K562 (cell line): ENCODE results near the gene LIPT2. TPM values are rescaled to one million over a fixed set of nuclear protein-coding genes. Genes with fewer than 3 reads are reported as not detected.

Source experiments
- ATF1 ChIP-seq, 2 experiments: fragments of 450-650 bp in 1 of 2; IDR thresholded peaks; 2 replicates each; pipeline ENCODE4 v1.6.1; 2016; ENCODE audit warnings: missing compliant biosample characterization in 1 of 2, missing genetic modification characterization in 1 of 2
- BACH1 ChIP-seq: fragments of 200-800 bp; sonication (Bioruptor generic); IDR thresholded peaks from 2 replicates; pipeline ENCODE4 v1.6.1; 2016; ENCODE audit warnings: missing genetic modification characterization, missing compliant biosample characterization
- BRD9 ChIP-seq: fragments of 450-650 bp; IDR thresholded peaks from 2 replicates; pipeline ENCODE4 v1.6.1; 2018; ENCODE audit warnings: low read depth; ENCODE audit not compliant: partially characterized antibody
- C11orf30 ChIP-seq: fragments of 450-650 bp; IDR thresholded peaks from 2 replicates; pipeline ENCODE4 v1.6.1; 2016; ENCODE audit warnings: low read depth, mild to moderate bottlenecking
- CBFA2T3 ChIP-seq: fragments of 450-650 bp; IDR thresholded peaks from 2 replicates; pipeline ENCODE4 v1.6.1; 2017
- ELF4 ChIP-seq: fragments of 450-650 bp; formaldehyde crosslinking; IDR thresholded peaks from 2 replicates; pipeline ENCODE4 v1.4.0; 2022; ENCODE audit warnings: missing genetic modification characterization
- HDGF ChIP-seq: fragments of 450-650 bp; IDR thresholded peaks from 2 replicates; pipeline ENCODE4 v1.6.1; 2016
- KLF6 ChIP-seq: fragments of 250-450 bp; sonication (Bioruptor Pico); IDR thresholded peaks from 2 replicates; pipeline ENCODE4 v1.4.0; 2020; ENCODE audit warnings: mild to moderate bottlenecking, moderate library complexity, borderline replicate concordance
- MAZ ChIP-seq, 2 experiments: fragments of 450-650 bp in 1 of 2; sonication (generic) in 1 of 2; formaldehyde crosslinking; IDR thresholded peaks in 1 of 2; conservative IDR thresholded peaks in 1 of 2; 2 replicates each; pipeline versions ENCODE4 v1.4.0 to v1.5.0; 2020; ENCODE audit warnings: mild to moderate bottlenecking in 1 of 2, missing genetic modification reagents in 1 of 2
- NFIX ChIP-seq: fragments of 250-450 bp; sonication (Bioruptor Pico); IDR thresholded peaks from 2 replicates; pipeline ENCODE4 v1.4.0; 2020; ENCODE audit warnings: low read depth, mild to moderate bottlenecking, moderate library complexity
- NFRKB ChIP-seq: fragments of 450-650 bp; IDR thresholded peaks from 2 replicates; pipeline ENCODE4 v1.6.1; 2016; ENCODE audit warnings: low read depth
- ZBTB17 ChIP-seq: fragments of 450-650 bp; formaldehyde crosslinking; IDR thresholded peaks from 2 replicates; pipeline ENCODE4 v1.4.0; 2020; ENCODE audit warnings: mild to moderate bottlenecking
- ZNF175 ChIP-seq: fragments of 200-800 bp; sonication (Bioruptor generic); IDR thresholded peaks from 2 replicates; pipeline ENCODE4 v1.6.1; 2016; ENCODE audit warnings: low read depth, mild to moderate bottlenecking, missing genetic modification characterization, missing compliant biosample characterization
- ZNF316 ChIP-seq: fragments of 450-650 bp; IDR thresholded peaks from 2 replicates; pipeline ENCODE4 v1.6.1; 2016
- polyA plus RNA-seq, 8 experiments: library from polyadenylated mRNA; depleted of rRNA in 4 of 8; stranded (reverse) in 5 of 8; unstranded in 3 of 8; fragments of >200 nt; fragmentation: Nextera tagmentation in 2 of 8; fragmentation: Illumina TruSeq in 1 of 8; extraction: Ambion mirVana in 2 of 8; extraction: Trizol in 1 of 8; gene quantifications; 2 replicates each; pipeline versions ENCODE4 v1.2.1 to v1.2.3, GENCODE V29; 2011 to 2014; ENCODE audit warnings: inconsistent platforms in 1 of 8, missing spikeins in 1 of 8
- total RNA-seq, 7 experiments: library from RNA; depleted of rRNA in 6 of 7; stranded (reverse); fragments of >200 nt in 6 of 7; fragmentation: Illumina TruSeq in 2 of 7; extraction: Trizol in 2 of 7; gene quantifications; 2 replicates each; pipeline versions ENCODE4 v1.2.1 to v1.2.3, GENCODE V29; 2011 to 2021; ENCODE audit warnings: low replicate concordance in 1 of 7
- TF ChIP-seq, protein P1 (sequence below), 3 experiments: fragments of 200-800 bp in 1 of 3; sonication (Bioruptor generic) in 1 of 3; sonication (generic) in 1 of 3; formaldehyde crosslinking in 1 of 3; IDR thresholded peaks; 2 replicates each; pipeline versions ENCODE4 v1.6.1 to v1.8.0; 2016 to 2022; ENCODE audit warnings: mild to moderate bottlenecking in 2 of 3, missing compliant biosample characterization in 2 of 3, missing genetic modification characterization in 2 of 3, missing genetic modification reagents in 1 of 3

The LIPT2 gene
- total and polyA plus RNA-seq, 9 of the 15 experiments (the other 6 are each of a cell fraction or from before 2014, with no cell fraction given): 1.00 to 5.2 (median 3.5) TPM

DNA sequence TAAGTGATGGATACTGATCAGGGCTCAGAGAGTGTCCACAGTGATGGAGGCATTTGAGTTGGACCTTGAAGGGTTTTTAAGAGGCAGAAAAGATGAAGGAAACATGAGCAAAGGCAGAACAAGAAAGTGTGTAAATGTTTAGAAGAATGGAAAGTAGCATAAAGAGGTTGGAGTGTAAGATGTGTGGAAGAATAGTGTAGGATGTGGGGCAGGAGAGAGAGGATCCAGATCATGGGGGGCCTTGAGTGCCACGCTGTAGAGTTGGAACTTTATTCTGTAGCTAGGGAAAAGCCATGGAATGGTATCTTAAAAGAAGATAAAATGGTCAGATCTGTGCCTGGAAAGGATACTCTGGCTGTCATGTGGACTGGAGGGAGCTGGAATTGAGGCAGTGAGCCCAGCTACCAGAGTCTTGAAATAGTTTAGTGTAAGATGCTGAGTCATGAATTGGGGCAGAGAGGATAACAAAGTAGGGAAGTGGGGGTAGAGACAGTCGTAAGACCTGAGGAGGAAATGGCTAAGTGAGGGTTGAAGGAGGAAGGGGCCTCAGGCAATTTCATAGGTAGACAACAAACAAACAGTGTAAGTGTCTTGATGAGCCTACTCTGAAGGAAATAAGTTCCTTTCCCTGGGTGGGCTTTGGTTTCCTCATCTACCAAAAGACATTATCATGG is 32.9 kb downstream of the LIPT2 start (continued):
- peak; percentile 75; the same call in 1 of the 2 replicates for TF ChIP-seq KLF6 (CRISPR knock-in tag)
- TF ChIP-seq NFRKB: peak; percentile 84
- peak; percentile 99 for TF ChIP-seq ZNF316
- TF ChIP-seq, protein P1, sequence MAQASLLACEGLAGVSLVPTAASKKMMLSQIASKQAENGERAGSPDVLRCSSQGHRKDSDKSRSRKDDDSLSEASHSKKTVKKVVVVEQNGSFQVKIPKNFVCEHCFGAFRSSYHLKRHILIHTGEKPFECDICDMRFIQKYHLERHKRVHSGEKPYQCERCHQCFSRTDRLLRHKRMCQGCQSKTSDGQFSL (CRISPR knock-in tag; IDR thresholded peaks at IDR 0.05): no peak
- TF ChIP-seq, protein P1 (tag; IDR thresholded peaks at IDR 0.05): no peak
- peak; percentile 65; the same call in 1 of the 2 replicates for TF ChIP-seq HDGF
- 0 out of 2 replicates have a peak, but pooled peaks have one; percentile 10 for TF ChIP-seq ZBTB17
- peak; percentile 93 for TF ChIP-seq BACH1 (tag)
- TF ChIP-seq ELF4 (CRISPR knock-in tag): peak; percentile 14; the same call in 1 of the 2 replicates
- peak; percentile 24; the same call in 1 of the 2 replicates for TF ChIP-seq CBFA2T3
- no peak for TF ChIP-seq NFIX
- TF ChIP-seq MAZ (CRISPR knock-in tag; conservative IDR thresholded peaks at IDR 0.05 in 1 of 2, IDR thresholded peaks at IDR 0.05 in 1 of 2): 0 out of 4 replicates have a peak, but pooled peaks of 1 of the 2 experiments have one; percentile 21
- no peak for TF ChIP-seq ATF1 (CRISPR knock-in tag; IDR thresholded peaks at IDR 0.05)
- 0 out of 2 replicates have a peak, but pooled peaks have one; percentile 8 for TF ChIP-seq ATF1 (tag; IDR thresholded peaks at IDR 0.05)
- no peak for TF ChIP-seq ZNF175 (CRISPR knock-in tag)
- peak; percentile 16 for TF ChIP-seq BRD9
- peak; percentile 98 for TF ChIP-seq C11orf30
- TF ChIP-seq, all 486 proteins: peak for 51
